Measurements from ENCODE around the gene PTGR1. TPM values are rescaled to one million over a fixed set of nuclear protein-coding genes. Genes with fewer than 3 reads are reported as not detected.

Gene PTGR1
- total RNA-seq, 4 donors from 2014 or later = 7.5 to 30.9 (median 16.8) TPM

- ATAC-seq = no peak
- DNase-seq = no peak
- in situ Hi-C loops (cut with MboI; ENCODE audit: low sequenced_read_pairs in 4 of 4) (no loop called here), intact Hi-C loops (cut with DNase I; ENCODE audit: low total_unique reads) (no loop called here)
- H3K27me3 ChIP-seq = no peaks in the 10 kb centered on the region
- no peak overlapping the region for H3K4me3 ChIP-seq
- peaks cover 0 to 9% of the 10 kb centered on the region in 2 donors for H3K4me1 ChIP-seq
- no peak for TF ChIP-seq POLR2A (IDR thresholded peaks at IDR 0.05)
- no peak for TF ChIP-seq CTCF (IDR thresholded peaks at IDR 0.05 in 4 of 5, conservative IDR thresholded peaks at IDR 0.05 in 1 of 5)
- no peaks in the 10 kb centered on the region for H3K9me3 ChIP-seq
- no peak overlapping the region for H3K27ac ChIP-seq
- no peaks in the 10 kb centered on the region for H3K36me3 ChIP-seq
Measured at GRCh38 chr9:111601237-111602018, 2.0 kb upstream of the PTGR1 start.

GRCh38 chr9:111599955-111600343 lies 502 bp upstream of the PTGR1 start:
- H3K36me3 ChIP-seq = peaks cover 0 to 4% of the 10 kb centered on the region in 2 donors
- intact Hi-C loops (cut with DNase I; ENCODE audit: low total_unique reads) = loop anchor here (2.0 to 5.0 kb wide), 2 partner anchors 32 to 117 kb away; partner anchors contain the start of gene DNAJC25
- H3K4me3 ChIP-seq = peak overlapping the region; percentile 66 to 89 (median 80)
- H3K9me3 ChIP-seq = no peaks in the 10 kb centered on the region
- ATAC-seq = no peak
- in situ Hi-C loops (cut with MboI; ENCODE audit: low sequenced_read_pairs in 4 of 4) = loop anchor here in 1 of 4 donors (25.0 kb wide), 1 partner anchor 487 kb away; no protein-coding TSS in a partner anchor
- H3K4me1 ChIP-seq = peaks cover 0 to 9% of the 10 kb centered on the region in 2 donors
- TF ChIP-seq CTCF (IDR thresholded peaks at IDR 0.05 in 4 of 5, conservative IDR thresholded peaks at IDR 0.05 in 1 of 5) = no peak
- TF ChIP-seq POLR2A (IDR thresholded peaks at IDR 0.05) = no peak
- no peaks in the 10 kb centered on the region for H3K27me3 ChIP-seq
- peak overlapping the region; percentile 69 to 81 (median 78) for H3K27ac ChIP-seq
- no peak for DNase-seq

- Histone ChIP-seq H3K27ac (peak overlapping the region; percentile 69 to 81 (median 78)), H3K4me3 (peak overlapping the region; percentile 66 to 89 (median 80)), H3K36me3 (peaks cover 0 to 4% of the 10 kb centered on the region in 2 donors), H3K9me3 (no peaks in the 10 kb centered on the region), H3K27me3 (no peaks in the 10 kb centered on the region), H3K4me1 (peaks cover 0 to 9% of the 10 kb centered on the region in 2 donors)
- ATAC-seq (peak; percentile 78 to 84), DNase-seq (peak in 1 of 2 donors; percentile 47)
- intact Hi-C loops (cut with DNase I; ENCODE audit: low total_unique reads) = loop anchor here (2.0 to 5.0 kb wide), 2 partner anchors 34 to 116 kb away; partner anchors contain the start of gene DNAJC25
- in situ Hi-C loops (cut with MboI; ENCODE audit: low sequenced_read_pairs in 4 of 4) = loop anchor here in 1 of 4 donors (25.0 kb wide), 1 partner anchor 489 kb away; no protein-coding TSS in a partner anchor
- TF ChIP-seq CTCF (IDR thresholded peaks at IDR 0.05 in 4 of 5, conservative IDR thresholded peaks at IDR 0.05 in 1 of 5) (no peak), POLR2A (IDR thresholded peaks at IDR 0.05) (no peak)
Measured at GRCh38 chr9:111598733-111599091, 735 bp downstream of the PTGR1 start.

GRCh38 chr9:111597852-111598732 lies 1.4 kb downstream of the PTGR1 start:
- peaks cover 0 to 4% of the 10 kb centered on the region in 2 donors for H3K36me3 ChIP-seq
- intact Hi-C loops (cut with DNase I; ENCODE audit: low total_unique reads) = loop anchor here (2.0 to 5.0 kb wide), 4 partner anchors 34 to 477 kb away; partner anchors contain the start of gene DNAJC25
- ATAC-seq (peak; percentile 61 to 62), DNase-seq (peak; percentile 35 to 54)
- TF ChIP-seq POLR2A (IDR thresholded peaks at IDR 0.05) = no peak
- TF ChIP-seq CTCF (IDR thresholded peaks at IDR 0.05 in 4 of 5, conservative IDR thresholded peaks at IDR 0.05 in 1 of 5) = peak; percentile 10 to 63 (median 40)
- no peaks in the 10 kb centered on the region for H3K27me3 ChIP-seq
- no peaks in the 10 kb centered on the region for H3K9me3 ChIP-seq
- peak overlapping the region; percentile 69 to 81 (median 78) for H3K27ac ChIP-seq
- peak overlapping the region; percentile 66 to 89 (median 80) for H3K4me3 ChIP-seq
- in situ Hi-C loops (cut with MboI; ENCODE audit: low sequenced_read_pairs in 4 of 4) = loop anchor here in 1 of 4 donors (25.0 kb wide), 1 partner anchor 489 kb away; no protein-coding TSS in a partner anchor
- peaks cover 0 to 9% of the 10 kb centered on the region in 2 donors for H3K4me1 ChIP-seq

Measured in gastrocnemius medialis (tissue), 4 donors.